GM21381 (cell line): ENCODE results near the gene PLCZ1.
"Not testable (repeated sequence)": the region's sequence is repeated elsewhere in the genome, so short reads cannot be mapped to it uniquely, and the experiment has no call there.

ENCODE experiments used
- ATAC-seq: cut with Tn5 transposase; IDR thresholded peaks from one replicate; pipeline ENCODE4 v1.9.1; 2021; ENCODE audit warnings: mild to moderate bottlenecking, moderate library complexity; ENCODE audit not compliant: unreplicated experiment

The PLCZ1 gene

DNA sequence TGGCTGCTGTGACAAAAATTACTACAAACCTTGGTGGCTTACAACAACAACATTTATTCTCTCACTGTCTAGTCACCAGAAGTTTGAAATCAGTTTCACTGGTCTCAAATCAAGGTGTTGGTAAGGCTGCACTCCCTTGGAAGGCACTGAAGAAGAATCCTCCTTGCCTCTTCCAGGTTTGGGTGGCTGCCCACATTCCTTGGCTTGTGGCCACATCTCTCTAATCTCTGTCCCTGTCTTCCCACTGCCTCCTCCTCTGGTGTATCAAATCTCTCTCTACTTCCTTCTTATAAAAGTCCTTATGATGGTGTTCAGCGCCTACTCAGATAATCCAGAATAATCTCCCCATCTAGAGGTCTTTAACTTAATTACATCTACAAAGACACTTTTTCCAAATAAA is 31.0 kb downstream of the PLCZ1 start:
- ATAC-seq = no peak

GRCh38 chr12:18703911-18704310 is 33.9 kb downstream of the PLCZ1 start:
- ATAC-seq = no peak

DNA sequence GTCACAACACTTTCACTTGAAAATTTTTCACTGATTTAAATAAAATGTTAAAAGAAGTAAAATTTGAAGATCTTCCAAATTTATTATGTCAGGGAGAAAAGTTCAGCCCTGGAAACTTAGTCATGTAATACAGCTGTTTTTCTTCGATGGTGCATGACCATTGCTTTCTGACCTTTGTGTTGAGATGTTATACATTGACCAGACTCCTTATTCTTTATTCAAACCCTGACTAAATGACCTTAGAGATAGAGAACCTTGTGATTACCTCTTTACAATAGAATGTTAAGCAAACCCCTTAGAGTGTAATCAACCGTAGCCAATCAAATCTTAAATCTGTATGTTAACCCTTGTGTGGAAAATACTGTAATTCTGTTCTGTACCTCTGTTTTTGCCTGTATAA is 34.5 kb downstream of the PLCZ1 start:
- no peak for ATAC-seq

GRCh38 chr12:18700271-18700670 is 37.5 kb downstream of the PLCZ1 start:
- no peak for ATAC-seq

- no peak for ATAC-seq
Measured at GRCh38 chr12:18696971-18697602, 40.7 kb downstream of the PLCZ1 start.

- not testable (repeated sequence) for ATAC-seq
Measured at GRCh38 chr12:18693986-18694385, 43.8 kb downstream of the PLCZ1 start.

DNA sequence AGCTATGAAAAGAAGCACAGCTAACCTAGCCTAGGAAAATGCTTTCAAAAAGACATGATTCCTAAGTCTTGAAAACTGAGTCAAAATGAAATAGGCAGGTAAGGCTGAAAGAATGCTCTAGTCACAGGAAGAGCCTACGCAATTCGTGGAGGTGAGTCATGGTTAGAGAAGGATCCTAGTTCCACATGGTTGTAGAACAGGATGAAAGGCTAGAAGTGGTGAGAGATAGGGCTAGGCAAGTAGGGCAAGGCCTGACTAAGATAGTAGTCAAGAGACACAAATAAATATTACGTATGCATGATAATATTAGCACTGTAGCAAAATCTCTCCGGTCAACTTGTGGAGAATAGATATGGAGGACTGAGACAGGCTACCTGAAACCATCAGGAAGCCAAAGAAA is 47.2 kb downstream of the PLCZ1 start:
- no peak for ATAC-seq

DNA sequence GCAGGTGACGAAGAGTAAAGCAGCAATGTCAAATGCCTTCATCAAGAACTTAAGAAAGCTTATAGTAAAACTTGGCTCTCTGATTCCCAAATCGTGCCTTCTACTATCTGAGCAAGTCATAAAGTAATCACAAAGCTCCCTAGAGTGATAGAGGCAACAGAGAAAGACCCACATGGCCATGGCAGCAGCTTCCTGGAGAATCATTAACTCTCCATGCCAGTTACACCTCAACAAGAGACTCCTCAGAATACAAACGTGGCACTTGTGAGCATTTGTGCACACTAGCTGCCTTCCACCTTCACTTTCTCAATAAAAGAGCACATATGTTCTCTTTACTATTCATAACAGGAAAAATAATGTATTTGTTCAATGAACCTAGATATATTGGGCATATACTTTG is 48.0 kb downstream of the PLCZ1 start:
- no peak for ATAC-seq

- ATAC-seq = no peak
Measured at GRCh38 chr12:18684430-18684829, 53.4 kb downstream of the PLCZ1 start.

GRCh38 chr12:18683327-18684013 is 54.3 kb downstream of the PLCZ1 start:
- no peak for ATAC-seq

- ATAC-seq = no peak
Measured at GRCh38 chr12:18681818-18682217, 56.0 kb downstream of the PLCZ1 start.

DNA sequence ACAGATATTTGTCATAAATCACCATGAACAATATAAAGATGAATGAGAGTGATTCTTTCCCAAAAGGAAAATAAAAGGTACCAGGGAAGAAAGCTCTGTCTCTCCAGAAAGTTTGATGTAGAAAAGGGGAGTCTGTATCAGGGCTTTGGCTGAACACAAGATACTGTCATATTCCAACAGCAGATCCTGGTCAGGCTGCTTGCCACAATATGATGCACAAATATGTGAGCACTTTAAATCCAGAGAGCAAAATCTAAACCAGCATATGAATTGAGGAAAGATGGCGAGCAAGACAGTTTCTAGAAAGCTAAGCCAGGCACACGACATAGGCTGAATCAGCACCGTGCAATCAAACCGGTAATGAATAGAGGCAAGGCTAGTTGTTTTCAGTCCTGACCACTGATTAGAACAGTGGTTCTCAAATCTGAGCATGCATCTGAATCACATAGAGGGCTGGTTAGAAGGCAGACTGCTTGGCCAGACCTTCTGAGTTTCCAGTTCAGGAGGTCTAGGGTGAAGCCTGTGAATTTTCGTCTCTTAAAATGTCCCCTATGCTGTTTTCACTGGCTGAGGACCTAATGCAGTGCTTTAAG is 60.7 kb downstream of the PLCZ1 start:
- no peak for ATAC-seq

GRCh38 chr12:18676141-18676540 is 61.7 kb downstream of the PLCZ1 start:
- no peak for ATAC-seq

GRCh38 chr12:18658829-18659228 is 79.0 kb downstream of the PLCZ1 start:
- no peak for ATAC-seq

- ATAC-seq = no peak
Measured at GRCh38 chr12:18658179-18658578, 79.6 kb downstream of the PLCZ1 start.

- no peak for ATAC-seq
Measured at GRCh38 chr12:18655351-18655750, 82.5 kb downstream of the PLCZ1 start.

- ATAC-seq = no peak
Measured at GRCh38 chr12:18653465-18653864, 84.3 kb downstream of the PLCZ1 start.

GRCh38 chr12:18652596-18652995 is 85.2 kb downstream of the PLCZ1 start:
- no peak for ATAC-seq

DNA sequence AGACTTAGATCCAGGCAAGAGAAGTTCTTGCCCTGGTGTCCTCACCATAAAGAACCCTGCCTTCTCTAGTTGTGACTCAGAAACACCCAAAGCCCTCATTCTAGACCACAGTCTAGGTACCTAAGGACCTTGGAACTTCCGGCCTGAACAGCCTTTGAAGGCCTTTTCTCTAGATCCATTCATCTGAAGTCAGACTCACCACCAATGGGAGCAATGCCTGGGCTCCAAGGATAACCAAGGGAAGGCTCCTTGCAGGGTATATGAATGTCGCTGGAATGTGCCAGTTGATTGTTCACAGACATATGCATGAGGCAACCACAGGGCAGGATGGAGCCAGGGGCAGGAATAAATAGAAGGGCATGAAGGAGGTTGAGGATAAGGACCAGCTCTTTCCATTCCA is 86.3 kb downstream of the PLCZ1 start:
- no peak for ATAC-seq

DNA sequence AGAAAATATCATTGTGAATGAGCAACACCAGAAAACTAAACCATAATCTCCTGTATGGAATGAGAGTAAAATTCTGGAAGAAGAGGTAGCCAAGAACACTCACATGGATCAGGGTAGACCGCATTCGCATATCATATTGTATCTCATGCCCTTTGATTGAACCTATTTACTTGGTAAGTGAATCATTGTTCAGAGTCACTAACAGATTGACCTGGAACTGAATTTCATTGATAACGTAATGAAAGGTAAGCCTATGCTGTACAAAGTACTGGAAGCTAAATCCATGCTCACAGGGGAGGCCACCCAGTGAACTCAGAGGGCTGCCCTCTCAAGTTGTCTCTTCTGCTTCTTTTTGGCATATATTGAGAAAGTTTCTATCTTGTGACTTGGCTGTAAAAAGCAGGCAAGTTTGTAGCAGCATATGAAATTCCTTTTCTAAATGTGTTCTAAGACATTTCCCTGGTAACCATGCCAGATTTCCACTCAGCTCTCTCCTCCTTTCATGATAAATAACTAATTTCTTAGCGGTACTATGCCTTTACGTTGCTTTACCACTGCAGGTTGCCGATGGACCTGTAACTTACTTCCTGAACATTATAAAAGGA is 91.4 kb downstream of the PLCZ1 start:
- no peak for ATAC-seq

GRCh38 chr12:18644564-18644963 is 93.2 kb downstream of the PLCZ1 start:
- ATAC-seq = no peak

DNA sequence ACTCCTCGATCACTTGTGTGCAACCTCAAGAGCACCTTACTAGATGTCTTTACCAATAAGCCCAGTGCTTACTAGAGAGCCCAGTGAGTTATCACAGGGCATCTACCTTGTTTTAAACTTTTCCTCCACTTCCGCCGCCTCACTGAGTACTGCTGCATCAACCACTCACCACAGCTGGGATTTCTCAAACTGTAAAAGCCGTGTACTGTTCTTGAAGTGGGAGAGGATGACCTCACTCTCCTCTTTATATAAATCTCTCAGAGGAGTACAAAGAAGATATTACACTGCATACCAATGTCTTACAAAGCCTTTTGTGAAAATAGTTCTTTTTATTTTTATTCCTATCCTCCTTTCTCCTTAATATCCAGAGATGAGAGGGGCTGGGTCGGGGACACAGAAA is 94.1 kb downstream of the PLCZ1 start:
- no peak for ATAC-seq
